ENCODE measurements around the gene EFHC1.

DNA sequence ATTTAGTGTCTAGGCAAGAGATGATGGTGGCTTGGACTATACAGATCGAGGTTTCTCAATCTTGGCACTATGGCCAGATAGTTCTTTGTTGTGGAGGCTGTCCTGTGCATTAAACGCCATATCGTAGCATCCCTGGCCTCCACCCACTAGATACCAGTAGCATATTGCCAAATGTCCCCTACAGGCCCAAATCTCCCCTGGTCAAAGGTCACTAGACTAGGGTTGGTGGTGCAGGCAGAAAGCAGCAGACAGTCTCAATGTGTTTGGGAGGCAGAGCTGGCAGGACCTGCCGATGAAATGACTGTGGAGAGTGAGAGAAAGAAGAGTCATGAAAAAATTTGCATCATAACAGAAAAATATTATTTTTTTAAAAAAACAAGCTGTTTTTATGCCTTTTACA is 93.8 kb downstream of the EFHC1 start:
- TF ChIP-seq, protein P1, sequence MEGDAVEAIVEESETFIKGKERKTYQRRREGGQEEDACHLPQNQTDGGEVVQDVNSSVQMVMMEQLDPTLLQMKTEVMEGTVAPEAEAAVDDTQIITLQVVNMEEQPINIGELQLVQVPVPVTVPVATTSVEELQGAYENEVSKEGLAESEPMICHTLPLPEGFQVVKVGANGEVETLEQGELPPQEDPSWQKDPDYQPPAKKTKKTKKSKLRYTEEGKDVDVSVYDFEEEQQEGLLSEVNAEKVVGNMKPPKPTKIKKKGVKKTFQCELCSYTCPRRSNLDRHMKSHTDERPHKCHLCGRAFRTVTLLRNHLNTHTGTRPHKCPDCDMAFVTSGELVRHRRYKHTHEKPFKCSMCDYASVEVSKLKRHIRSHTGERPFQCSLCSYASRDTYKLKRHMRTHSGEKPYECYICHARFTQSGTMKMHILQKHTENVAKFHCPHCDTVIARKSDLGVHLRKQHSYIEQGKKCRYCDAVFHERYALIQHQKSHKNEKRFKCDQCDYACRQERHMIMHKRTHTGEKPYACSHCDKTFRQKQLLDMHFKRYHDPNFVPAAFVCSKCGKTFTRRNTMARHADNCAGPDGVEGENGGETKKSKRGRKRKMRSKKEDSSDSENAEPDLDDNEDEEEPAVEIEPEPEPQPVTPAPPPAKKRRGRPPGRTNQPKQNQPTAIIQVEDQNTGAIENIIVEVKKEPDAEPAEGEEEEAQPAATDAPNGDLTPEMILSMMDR (IDR thresholded peaks at IDR 0.05) = no peak
- TF ChIP-seq EZH2 (IDR thresholded peaks at IDR 0.05; ENCODE audit: borderline replicate concordance, insufficient read depth, low read depth, low read length, poor library complexity, severe bottlenecking) = no peak

All from B cell (primary cell).